ENCODE measurements around the gene ST6GAL2.

Gene ST6GAL2

DNA sequence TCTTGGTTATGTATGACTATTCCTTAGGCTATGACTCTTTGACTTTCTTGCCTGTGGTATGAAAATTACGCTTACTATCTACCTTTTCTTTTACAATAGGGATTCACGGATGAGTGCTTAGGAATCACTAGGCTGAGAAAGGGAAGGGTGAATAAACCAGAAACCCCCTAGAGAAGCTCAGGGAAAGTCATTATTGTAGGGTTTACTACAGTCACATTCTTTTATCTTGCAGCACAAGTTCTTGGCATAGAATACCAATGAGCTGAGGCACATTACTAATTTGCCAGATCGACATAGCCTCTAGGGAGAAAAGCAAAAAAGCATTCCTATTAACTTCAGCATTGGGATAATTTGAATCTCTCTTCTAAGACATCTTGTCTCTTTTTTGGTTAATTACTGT lies 103.3 kb downstream of the ST6GAL2 start:
- intact Hi-C loops (cut with DNase I), result no loop called here
- no peak for DNase-seq

DNA sequence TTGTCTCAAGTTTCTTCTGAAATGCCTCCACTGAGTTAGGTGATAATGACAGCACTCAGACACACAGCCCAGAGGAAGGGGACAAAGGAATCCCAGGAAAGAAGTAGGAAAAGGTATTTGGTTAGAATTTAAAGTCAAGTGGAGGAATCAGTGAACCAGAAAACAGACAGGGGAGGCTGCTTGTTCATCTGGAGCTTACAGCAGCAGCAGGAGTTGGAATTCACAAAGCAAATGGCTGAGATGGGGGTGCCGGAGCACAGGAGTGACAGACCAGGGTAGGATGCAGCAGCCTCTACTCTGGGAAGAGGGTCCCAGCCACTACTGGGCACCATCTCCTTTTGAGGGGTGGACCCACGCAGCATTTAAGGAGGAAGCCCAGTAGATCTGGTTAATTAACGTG lies 104.8 kb downstream of the ST6GAL2 start:
- DNase-seq, result no peak
- intact Hi-C loops (cut with DNase I), result no loop called here

DNA sequence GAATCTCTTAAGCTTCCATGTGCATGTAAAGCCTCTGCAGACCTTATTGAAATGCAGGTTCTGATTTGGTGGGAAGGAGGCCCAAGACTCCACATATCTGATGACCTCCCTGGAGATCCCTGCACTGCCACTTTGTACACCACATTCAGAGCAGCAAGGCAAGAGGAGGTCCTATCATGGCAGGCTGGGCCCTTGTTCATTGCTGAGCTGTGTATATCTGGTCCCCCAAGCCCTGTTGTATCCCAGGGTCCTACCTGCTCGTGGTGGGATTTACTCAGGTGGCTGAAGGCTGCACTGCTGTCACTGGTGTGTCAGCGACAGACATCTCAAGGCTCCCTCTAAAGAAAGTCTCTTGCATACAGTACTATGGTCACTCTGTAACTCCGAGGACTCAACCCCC lies 114.2 kb downstream of the ST6GAL2 start:
- no peak for DNase-seq
- intact Hi-C loops (cut with DNase I), result no loop called here

DNA sequence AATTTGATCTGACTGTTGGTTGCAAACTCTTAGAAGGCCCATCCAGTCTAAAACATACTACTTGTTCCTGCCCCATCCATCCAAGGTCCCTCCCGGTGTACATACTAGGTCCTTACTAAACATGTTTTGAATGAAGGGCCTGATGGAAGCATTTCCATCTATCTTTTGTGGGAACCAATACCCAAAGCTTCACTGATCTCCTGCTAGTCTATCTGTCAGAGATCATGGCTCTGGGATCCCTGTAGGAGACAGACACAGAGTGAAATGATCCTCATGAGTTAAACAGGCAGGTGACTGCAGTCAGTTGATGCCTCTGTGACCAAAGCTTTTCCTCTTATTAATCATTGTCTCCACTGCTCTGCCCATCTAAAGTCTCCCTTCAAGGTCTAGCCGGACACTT lies 115.0 kb downstream of the ST6GAL2 start:
- intact Hi-C loops (cut with DNase I), result no loop called here
- no peak for DNase-seq

DNA sequence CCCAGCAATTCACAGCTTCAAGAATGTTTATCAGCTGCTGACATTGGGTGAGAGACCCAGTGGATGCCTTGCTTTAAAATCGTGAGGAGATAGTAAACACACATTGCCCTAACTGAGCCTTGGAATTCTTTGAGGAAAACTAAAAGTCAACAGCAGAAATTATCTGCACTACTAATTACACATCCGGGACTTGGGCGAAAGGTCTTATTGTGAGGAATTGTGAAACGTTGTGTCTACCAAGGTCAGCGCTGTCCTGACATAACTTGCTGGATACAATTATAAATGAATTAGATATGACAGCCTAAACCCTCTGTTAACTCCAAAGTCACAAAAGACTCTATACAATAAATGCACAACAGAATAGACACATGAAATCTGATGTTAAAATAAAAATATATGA lies 121.4 kb downstream of the ST6GAL2 start:
- no peak for DNase-seq
- intact Hi-C loops (cut with DNase I), result no loop called here

DNA sequence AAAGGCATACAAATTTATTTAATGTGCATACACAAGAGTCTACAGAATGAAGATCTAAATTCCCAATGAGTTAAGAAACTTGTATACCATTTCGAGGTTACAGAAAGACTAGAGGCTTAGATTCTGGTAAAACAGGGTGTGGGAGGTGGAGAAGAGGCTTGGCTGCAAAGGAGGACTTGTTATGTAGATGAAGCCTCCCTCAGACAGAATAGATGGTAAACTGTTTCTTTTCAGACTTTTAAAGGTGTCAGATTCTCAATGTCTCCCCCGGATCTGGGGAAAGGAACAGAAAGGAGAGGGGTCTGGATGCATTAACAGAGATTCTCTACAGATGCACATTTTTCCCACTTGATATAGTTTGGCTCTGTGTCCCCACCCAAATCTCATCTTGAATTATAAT lies 126.0 kb downstream of the ST6GAL2 start:
- DNase-seq, result no peak
- intact Hi-C loops (cut with DNase I), result no loop called here

DNA sequence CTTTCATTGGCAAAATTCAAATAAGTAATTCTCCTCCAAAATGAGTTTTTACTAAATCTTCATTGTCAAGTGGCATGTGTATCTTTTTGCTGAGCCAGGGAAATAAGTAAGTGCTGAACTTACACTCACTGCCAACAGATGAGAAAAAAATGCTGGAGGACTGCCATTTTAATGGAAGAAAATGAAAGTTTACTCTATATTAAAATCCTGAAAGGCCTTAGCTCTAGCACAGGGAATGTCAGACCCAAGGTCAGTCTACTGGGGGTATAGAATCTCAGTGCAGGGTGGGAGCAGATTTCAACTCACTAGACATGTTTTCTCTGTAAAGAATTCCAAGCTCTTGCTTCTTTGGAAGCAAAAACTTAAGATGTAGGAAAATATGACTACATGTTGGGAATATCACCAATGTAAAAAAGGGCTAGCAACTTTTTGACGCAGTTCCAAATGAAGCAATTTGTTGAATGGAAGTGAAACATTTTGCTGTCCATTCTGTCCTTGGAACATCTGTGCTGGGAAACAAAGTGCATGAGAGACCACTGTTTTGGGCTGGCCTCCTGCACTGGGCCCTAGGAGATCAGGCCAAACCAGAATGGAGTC lies 127.0 kb downstream of the ST6GAL2 start:
- intact Hi-C loops (cut with DNase I), result no loop called here

More for the DNA sequence above, 127.0 kb downstream of the ST6GAL2 start:
- DNase-seq, result no peak

Measured in head of caudate nucleus (tissue), 42 donors.